Measurements from ENCODE around the gene KLHL18. TPM values are rescaled to one million over a fixed set of nuclear protein-coding genes. Genes with fewer than 3 reads are reported as not detected.
"Not testable (repeated sequence)": the region's sequence is repeated elsewhere in the genome, so short reads cannot be mapped to it uniquely, and the experiment has no call there.

KLHL18 gene
- total RNA-seq, 1 donor from 2014 or later = 29.3 TPM

DNA sequence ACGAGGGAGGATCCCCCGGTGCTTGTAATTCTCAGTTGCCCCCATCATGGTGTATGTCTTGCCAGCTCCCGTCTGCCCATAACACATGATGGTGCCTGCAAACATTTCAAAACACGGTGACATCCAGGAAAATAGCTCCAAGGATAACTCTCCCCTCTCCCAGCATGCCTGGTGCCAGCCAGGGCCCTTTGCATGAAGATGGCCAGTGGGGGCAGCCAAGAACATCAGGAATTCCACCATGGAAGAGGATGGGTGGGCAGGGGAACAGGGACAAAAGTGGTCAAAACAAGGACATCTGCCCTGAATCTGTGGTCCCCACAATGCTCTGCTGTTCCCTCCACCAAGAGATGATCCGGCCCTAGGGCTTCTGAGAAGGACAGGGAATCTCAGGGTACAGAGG is 9.2 kb upstream of the KLHL18 start:
- intact Hi-C loops (cut with micrococcal nuclease) = no loop called here

DNA sequence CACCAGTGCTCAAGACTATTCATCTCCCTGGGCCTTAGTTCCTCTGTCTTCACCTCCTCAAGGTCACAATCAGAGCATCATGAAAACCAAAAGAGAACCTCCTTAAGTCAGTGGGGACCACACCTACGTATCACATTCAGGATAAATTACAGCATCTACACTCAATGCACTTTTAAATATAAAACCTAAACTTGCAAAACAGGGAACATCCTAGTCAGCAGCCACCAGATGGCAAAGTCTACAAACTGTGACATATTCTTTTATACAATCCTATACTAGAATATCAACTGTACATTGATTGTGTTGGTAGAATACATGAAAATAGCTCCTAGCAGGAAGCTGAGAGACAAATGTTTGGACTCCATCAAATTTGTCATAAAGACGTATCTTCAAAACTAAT is 8.1 kb upstream of the KLHL18 start:
- intact Hi-C loops (cut with micrococcal nuclease) = no loop called here

DNA sequence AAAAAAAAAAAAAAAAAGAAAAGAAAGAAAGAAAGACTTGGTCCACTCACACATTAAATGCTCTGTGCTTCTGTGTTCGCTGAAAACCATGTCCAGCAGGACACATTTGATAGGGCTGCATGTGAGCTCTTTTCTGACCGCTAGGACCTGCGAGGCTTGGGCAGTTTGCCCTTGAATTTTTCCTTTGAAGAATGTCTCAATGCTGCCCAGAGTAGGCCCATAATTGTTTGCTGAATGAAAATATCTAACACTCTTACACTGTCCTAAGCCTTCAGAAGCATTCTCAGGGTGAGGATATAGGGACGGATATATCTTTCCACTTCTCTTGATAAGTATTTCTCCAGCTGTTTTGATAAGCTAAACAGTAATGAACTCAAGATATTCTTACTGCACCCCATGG is 6.2 kb upstream of the KLHL18 start:
- intact Hi-C loops (cut with micrococcal nuclease) = no loop called here

DNA sequence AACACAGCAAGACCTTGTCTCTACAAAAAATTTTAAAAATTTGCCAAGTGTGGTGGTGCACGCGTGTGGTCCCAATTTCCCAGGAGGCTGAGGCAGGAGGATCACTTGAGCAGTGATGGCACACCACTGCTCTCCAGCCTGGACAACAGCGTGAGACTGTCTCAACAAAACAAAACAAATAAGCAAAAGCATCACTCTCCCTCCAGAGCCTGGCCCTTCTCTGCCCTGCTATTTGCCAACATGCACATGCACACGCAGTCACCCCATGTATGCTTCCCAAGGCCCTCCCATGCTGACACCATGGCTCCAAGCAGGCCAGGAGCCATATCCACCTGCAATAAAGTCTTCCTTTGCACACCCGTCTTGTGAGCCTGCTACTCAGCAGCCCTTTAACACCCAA is 2.2 kb upstream of the KLHL18 start:
- intact Hi-C loops (cut with micrococcal nuclease) = loop anchor here (5.0 kb wide), 1 partner anchor 232 kb away; the partner anchor contains the start of gene ELP6

DNA sequence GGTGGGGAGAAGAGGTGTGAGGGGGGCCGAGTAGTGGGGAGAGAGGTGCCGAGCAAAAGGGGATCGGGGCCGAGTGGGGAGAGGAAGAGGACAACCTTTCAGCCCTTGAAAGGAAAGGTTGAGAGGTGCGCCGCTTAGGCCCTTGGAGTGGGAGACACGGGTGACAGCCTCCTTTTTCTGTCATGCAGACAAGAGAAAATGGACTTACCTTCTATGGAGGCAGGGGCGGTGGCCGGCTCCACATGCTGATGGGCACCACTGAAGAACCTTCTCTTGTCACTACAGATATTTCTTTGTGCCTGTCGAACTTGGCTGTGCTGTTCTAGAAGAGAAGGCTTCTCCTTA is 421 bp downstream of the KLHL18 start:
- intact Hi-C loops (cut with micrococcal nuclease) = loop anchor here (2.0 to 5.0 kb wide), 3 partner anchors 229 to 498 kb away; partner anchors contain the start of genes ELP6, NBEAL2 and SMARCC1

DNA sequence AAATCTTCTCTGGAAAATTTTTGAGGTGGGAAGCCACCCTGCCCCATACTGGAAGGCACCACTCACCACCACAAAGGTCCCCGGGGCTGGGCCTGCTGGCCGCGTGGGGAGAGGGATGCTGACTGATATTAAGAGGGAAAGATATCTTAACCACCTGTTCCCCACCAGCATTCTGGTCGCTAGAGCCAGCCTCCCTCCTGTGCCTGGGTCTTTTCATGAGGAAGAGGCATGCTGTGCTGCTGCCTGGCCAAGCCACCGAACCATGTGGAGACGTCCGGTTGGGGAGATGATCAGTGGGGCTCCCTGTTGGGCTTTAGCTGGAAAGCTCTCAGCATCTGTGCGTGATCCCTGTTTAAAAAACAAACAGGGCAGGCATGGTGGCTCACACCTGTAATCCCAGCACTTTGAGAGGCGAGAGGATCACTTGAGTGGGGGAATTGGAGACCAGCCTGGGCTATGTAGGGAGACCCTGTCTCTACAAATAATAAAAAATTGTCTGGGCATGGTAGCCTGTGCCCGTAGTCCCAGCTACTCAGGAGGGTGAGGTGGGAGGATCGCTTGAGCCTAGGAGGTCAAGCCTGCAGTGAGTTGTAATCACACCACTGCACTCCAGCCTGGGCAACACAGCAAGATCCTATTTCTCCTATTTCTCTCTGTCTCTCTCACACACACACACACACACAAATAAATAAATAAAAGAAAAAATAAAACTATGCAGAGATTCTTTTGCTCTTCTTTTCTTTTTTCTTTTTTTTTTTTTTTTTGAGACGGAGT is 1.0 kb downstream of the KLHL18 start:
- intact Hi-C loops (cut with micrococcal nuclease) = loop anchor here (2.0 to 5.0 kb wide), 3 partner anchors 229 to 497 kb away; partner anchors contain the start of genes ELP6, NBEAL2 and SMARCC1

DNA sequence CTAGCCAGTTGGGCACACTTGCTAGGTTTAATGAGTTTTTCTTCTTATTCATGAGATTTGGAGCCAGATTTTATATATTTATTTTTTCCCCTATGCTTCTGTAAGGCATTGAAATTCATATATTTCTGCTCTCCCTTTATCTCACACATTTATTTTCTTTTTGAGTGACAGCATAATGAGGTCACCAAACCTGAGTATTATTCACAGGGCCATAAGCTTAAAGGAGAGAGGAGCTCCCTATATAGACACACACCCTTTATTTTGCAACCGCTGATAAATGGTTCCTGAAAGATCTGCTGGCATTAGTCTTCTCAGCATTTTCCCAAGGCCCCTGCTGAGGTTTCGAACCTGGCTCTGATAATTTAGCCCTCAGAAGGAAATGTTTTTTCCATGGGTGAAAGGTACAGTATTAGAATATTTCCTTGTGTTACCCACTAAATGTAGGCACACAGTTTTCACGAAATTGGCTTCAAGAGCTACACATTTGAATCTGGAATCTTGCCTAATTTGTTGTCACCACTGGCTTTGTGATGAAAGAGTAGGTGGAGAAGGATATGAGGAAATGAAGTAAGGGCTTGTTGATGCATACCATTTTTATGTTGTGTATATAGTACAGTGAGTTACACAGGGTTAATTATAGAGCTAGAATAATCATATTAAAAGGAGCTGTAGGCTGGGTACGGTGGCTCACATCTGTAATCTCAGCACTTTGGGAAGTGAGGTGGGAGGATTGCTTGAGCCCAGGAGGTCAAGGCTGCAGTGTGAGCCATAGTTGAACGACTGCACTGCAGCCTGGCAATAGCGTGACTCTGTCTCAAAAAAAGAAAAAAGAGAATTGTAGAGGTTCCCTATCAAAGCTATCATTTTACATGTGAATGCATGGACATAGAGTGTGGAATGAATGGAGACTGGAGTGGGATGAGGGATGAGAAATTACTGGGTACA is 6.5 kb downstream of the KLHL18 start:
- intact Hi-C loops (cut with micrococcal nuclease) = no loop called here

DNA sequence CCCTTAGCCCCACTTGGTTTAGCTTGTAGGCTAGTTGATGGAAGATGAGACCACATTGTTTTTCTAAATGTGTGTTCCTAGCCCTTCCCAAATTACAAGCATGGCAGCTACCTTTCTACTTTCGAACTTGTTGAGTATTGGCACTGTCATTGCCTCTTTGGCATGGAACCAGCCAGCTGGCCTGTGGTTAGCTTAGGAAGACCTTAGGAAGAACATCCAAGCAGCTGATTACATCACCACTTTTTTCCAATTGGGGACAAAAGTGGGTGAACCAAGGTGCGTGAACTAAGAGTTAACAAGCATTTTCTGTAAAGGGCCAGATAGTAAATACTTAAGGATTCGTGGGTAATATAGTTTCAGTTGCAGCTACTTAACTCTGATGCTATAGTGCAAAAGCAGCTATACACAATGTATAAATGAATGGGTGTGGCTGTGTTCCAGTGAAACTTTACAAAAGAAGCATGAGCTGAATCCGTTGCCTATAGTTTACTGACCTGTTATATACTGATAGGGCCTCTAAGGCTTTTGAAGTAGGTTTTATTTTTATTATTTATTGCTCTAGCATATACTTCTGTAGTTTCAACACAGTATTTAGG is 8.5 kb downstream of the KLHL18 start:
- intact Hi-C loops (cut with micrococcal nuclease) = no loop called here

DNA sequence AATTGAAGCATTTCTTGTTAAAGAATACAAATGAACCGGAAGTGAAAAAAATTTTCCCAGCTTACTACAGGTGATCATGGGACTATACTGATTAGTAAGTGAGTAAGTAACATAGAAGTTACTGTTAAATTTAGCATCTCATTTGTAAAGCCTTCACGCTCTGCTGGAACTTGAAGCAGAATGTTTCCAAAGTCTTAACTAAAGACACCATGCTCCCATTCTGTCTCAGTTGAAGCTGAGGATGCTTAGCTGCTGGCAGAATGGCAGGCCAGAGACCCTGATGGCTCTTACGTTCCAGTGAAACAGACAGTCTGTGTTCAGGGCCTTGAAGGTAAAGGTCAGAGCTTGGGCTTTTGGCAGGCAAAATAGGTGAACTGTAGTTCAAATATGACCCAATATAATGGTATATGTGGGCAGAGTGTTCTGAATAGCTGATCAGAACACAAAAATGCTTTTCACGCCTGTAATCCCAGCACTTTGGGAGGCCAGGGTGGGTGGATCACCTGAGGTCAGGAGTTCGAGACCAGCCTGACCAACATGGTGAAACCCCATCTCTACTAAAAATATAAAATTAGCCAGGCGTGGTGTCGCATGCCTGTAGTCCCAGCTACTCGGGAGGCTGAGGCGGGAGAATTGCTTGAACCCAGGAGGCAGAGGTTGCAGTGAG is 9.1 kb downstream of the KLHL18 start:
- intact Hi-C loops (cut with micrococcal nuclease) = not testable (repeated sequence)

DNA sequence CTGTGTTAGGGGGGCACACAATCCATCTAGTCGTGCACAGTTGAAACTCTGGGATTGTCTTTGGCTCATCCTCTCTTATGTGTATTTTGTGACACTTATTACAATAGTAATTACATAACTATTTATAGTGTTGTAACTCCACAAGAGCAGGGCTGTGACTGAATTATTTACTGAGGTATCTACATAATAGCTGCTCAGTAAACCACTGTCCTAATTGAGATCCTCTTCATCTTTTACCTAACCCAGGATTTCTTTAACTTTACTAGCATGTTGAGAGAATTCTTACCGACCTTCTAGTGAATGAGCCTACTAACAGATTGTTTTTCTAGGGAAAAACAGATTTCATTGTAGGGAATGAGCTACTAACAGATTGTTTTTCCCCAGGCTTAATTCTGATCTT is 11.1 kb downstream of the KLHL18 start:
- intact Hi-C loops (cut with micrococcal nuclease) = no loop called here

DNA sequence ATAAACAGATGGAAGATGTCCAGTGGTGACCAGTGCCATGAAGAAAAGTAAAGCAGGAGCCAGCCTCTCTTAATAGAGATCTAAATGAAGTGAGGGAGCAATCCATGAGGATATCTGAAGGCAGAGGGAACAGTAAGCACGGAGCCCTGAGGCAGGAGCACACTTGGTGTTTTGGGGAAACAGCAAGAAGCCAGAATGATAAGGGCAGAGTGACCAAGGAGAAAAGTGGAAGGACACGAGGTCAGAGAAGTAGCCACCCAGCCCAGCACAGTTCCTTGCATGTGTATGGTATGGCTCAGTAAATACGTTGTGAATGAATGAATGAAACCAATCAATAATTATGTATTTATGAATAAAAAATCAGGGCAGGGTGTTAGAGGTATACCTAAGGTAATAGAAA is 11.6 kb downstream of the KLHL18 start:
- intact Hi-C loops (cut with micrococcal nuclease) = no loop called here

DNA sequence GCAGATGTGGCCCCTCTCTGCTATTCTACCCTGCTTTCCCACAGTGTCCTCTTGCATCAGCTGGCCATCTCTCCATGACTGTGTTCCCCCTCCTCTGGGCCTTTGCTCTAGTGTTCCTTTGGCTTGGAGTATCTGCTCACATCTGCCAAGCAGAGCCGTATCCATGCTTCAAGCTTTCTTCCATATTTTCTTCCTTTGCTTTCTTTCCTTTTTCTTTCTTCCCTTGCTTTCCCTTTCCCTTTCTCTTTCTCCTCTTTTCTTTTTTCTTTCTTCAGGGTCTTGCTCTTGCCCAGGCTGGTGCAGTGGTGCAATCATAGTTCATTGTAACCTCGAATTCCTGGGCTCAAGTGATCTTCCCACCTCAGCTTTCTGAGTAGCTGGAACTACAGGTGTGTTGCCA is 12.6 kb downstream of the KLHL18 start:
- intact Hi-C loops (cut with micrococcal nuclease) = no loop called here

DNA sequence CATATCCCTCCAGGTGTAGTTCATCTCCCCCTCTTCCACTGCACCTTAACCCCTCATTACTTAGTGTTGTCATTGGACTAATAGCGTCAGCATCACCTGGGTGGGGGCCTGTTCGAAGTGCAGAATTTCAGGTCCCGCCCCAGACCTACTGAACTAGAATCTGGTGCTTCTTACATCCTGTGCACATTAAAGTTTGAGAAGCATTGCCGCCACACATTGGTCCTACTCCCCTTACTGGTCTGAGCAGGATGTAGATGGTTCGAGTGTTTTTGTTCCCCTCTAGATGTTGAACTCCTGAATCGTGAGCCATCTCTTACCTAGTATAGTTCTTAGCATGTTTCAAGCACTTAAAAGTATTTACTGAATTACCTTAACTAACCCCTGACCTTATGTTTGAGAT is 13.2 kb downstream of the KLHL18 start:
- intact Hi-C loops (cut with micrococcal nuclease) = no loop called here

DNA sequence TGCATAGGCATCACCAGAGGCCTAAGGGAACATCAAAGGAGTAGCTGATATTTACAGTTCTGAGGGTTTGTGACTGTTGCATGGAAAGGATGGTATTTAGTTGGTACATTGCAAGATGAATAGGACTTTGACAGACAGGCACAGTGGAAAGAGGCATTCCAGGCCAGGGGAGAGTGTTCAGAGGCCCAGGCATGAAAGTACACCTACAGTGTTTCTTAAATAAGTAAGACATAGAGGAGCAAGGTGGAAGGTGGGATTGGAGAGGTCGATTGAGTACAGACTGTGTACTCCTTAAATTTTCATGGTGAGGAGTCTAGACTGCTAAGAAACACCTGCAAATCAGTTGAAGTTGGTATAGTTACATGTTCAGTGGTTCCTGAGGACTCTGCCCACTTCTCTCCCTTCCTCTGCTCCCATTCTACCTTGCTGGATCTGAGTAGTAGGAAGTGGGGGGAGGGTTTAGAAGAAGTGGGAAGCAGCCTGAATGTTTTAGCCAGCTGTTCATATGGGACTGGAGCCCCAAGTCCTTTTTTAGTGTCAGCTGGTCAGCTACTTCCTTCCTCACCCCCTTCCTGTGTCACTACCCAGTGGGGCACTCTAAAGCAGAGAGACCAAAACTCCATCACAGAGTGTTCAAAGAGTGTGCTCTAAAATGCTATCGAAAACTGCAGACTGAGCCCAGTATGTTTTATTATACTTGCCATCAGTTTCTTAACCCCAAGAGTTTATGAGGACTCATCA is 14.0 kb downstream of the KLHL18 start:
- intact Hi-C loops (cut with micrococcal nuclease) = no loop called here

DNA sequence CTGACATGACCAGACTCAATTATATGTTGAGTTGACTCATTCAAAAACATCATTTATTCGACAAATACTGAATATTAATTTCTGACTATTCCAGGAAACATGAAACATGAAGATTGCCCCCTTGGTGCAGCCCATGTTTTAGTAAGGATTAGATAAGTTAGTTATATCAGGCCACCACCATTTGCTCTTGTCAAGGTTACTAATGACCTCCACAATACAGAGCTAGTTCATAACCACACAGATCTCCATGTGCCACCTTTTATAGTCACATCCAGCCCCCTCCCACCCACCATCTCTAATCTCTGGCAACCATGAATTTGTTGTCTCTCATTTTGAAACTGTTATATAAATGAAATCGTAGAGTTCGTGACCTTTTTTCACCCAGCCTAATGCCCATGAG is 15.7 kb downstream of the KLHL18 start:
- intact Hi-C loops (cut with micrococcal nuclease) = no loop called here

DNA sequence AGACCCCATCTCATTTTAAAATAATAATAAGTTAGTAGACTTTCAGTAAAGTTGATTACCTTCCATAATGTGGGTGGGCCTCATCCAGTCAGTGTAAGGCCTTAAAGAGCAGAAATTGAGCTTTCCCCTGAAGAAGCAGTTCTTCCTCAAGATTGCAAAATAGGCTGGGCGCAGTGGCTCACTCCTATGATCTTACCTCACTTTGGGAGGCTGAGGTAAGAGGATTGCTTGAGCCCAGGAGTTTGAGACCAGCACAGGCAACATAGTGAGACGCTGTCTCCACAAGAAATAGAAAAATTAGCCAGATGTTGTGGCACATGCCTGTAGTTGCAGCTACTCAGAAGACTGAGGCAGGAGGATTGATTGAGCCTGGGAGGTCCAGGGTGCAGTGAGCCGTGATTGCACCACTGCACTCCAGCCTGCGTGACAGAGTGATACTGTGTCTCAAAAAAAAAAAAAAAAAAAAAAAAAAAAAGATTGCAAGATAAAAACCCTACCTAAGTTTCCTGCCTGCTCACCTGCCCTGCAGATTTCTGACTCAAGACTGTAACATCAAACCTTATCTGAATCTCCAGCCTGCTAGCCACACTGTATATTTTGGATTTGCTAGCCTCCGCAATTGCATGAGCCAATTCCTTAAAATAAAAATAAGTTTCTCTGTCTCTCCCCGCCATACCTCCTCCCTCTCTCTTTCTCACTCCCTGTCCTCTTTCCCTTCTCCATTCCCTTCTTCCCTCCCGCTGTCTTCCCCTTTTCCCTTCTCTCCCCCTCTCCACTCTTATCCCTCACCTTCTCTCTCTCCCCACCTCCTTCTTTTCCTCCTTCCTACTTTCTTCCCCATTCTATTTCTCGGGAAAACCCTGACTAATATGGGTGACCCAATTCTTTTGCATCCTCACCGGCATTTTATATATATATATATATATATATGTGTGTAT is 16.9 kb downstream of the KLHL18 start:
- intact Hi-C loops (cut with micrococcal nuclease) = no loop called here

DNA sequence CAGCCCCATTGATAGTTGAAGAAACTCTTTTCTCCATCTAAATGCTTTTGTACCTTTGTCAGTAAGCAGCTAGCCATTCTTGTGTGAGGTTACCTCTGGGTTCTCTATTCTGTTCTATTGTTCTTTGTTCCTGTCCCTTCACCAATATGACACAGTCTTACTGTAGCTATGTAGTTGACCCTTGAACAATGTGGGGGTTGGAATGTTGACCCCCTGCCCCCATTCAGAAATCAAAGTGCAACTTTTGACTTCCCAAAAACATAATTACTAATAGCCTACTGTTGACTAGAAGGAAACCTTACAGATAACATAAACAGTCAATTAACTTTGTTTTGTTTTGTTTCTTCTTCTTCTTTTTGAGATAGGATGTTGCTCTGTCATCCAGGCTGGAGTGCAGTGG is 18.7 kb downstream of the KLHL18 start:
- intact Hi-C loops (cut with micrococcal nuclease) = no loop called here

DNA sequence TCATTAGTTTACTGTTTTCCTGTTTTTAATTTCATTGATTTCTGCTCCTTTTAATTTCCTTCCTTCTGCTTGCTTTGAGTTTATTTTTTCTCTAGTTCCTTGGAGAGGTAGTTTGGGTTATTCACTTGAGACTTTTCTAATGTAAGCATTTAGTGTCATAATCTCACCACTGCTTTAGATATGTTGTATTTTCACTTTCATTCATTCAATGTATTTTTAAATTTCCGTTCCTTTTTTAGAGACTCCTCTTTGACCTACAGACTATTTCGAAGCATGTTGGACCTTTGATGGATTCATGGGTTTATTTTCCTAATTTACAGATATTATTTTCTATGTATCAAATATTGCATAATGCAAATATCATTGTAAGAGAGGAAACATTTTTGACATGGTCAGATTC is 23.3 kb downstream of the KLHL18 start:
- intact Hi-C loops (cut with micrococcal nuclease) = no loop called here

DNA sequence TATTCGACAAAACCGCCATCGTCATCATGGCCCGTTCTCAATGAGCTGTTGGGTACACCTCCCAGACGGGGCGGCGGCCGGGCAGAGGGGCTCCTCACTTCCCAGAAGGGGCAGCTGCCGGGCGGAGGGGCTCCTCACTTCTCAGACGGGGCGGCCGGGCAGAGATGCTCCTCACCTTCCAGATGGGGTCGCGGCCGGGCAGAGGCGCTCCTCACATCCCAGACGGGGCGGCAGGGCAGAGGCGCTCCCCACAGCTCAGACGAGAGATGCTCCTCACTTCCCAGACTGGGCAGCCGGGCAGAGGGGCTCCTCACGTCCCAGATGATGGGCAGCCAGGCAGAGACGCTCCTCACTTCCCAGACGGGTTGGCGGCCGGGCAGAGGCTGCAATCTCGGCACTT is 26.5 kb downstream of the KLHL18 start:
- intact Hi-C loops (cut with micrococcal nuclease) = not testable (repeated sequence)

DNA sequence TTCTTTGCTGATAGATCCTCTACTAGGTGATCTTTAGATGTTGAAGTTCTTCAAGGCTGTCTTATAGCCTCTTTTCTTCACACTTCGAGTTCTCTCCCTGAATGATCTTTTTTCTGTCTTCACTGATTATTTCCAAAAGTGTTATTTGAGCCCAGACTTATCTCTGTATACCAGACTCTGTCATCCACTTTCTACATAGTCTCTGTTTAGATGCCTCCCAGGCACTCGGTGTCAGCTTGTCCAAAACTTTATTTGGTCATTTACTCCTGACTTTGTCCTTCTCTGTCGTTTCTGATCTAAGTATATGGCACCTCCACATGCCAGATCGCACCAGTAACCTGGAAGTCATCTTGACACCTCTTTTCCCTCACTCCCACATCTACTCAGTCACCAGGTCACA is 27.6 kb downstream of the KLHL18 start:
- intact Hi-C loops (cut with micrococcal nuclease) = no loop called here

Data from T-helper 2 cell treated with Interferon-gamma antibody and Interleukin-4, amounts not matched to agents 100 ng/mL and 5 ng/mL, for 36 hours (primary cell).